PC-3 (cell line): ENCODE data around the gene ATG101. TPM values are rescaled to one million over a fixed set of nuclear protein-coding genes. Genes with fewer than 3 reads are reported as not detected.
A peak's percentile ranks its signal among the peaks of the same experiment; 100 is the strongest.

ENCODE experiments used
- ATAC-seq: fragments of 200-7000 bp; cut with Tn5 transposase; 2 replicates; pipeline ENCODE4 v1.9.1; 2020; ENCODE audit warnings: mild to moderate bottlenecking, moderate library complexity
- BruUV-seq: library from RNA; stranded (reverse); fragments of 400-500 nt; replicated peaks from 2 replicates; lab custom pipeline; 2021; lab: Mats Ljungman, UMichigan
- CTCF ChIA-PET: fragments of 300-600 bp; sonication (Branson Sonifier 250); formaldehyde crosslinking; loops from one replicate; lab custom pipeline; 2022; ENCODE audit warnings: antibody characterized with exemption; lab: Charles Lee
- POLR2A ChIA-PET: fragments of 300-600 bp; sonication (Branson Sonifier 250); formaldehyde crosslinking; loops from one replicate; lab custom pipeline; 2022; ENCODE audit warnings: antibody characterized with exemption; ENCODE audit not compliant: unreplicated experiment; lab: Charles Lee
- DNase-seq: peaks from one replicate; pipeline ENCODE4 v3.0.0-alpha.2; 2015
- H2AFZ ChIP-seq: fragments of 300-600 bp; sonication (generic); 2 replicates; pipeline ENCODE4 v1.6.0; 2016; ENCODE audit warnings: antibody characterized with exemption, low read length
- H3F3A ChIP-seq: fragments of 300-600 bp; sonication (generic); one replicate; pipeline ENCODE4 v1.6.0; 2017; ENCODE audit warnings: antibody characterized with exemption, low read length, control low read depth, mild to moderate bottlenecking; ENCODE audit not compliant: unreplicated experiment
- H3K27ac ChIP-seq: fragments of 300-600 bp; sonication (generic); 2 replicates; pipeline ENCODE4 v1.5.1; 2016; ENCODE audit warnings: mild to moderate bottlenecking, low read length
- H3K27me3 ChIP-seq: fragments of 300-600 bp; sonication (generic); 2 replicates; pipeline ENCODE4 v1.6.1; 2016; ENCODE audit warnings: low read length, mixed read lengths
- H3K36me3 ChIP-seq: fragments of 300-600 bp; sonication (generic); 2 replicates; pipeline ENCODE4 v1.6.1; 2016; ENCODE audit warnings: low read depth, mixed run types, low read length, mixed read lengths
- H3K4me1 ChIP-seq: fragments of 300-600 bp; sonication (generic); 2 replicates; pipeline ENCODE4 v1.5.1; 2016; ENCODE audit warnings: low read length; ENCODE audit not compliant: insufficient read depth
- H3K4me2 ChIP-seq: fragments of 300-600 bp; sonication (generic); 2 replicates; pipeline ENCODE4 v1.6.0; 2016; ENCODE audit warnings: low read length
- H3K4me3 ChIP-seq: fragments of 300-600 bp; sonication (generic); 2 replicates; pipeline ENCODE4 v1.5.1; 2016; ENCODE audit warnings: mild to moderate bottlenecking, low read length, mixed read lengths
- H3K79me2 ChIP-seq: fragments of 300-600 bp; sonication (generic); 2 replicates; pipeline ENCODE4 v1.6.1; 2017; ENCODE audit warnings: low read length, mixed read lengths
- H3K9ac ChIP-seq: fragments of 300-600 bp; sonication (generic); 2 replicates; pipeline ENCODE4 v1.6.0; 2016; ENCODE audit warnings: mild to moderate bottlenecking, low read length
- H3K9me2 ChIP-seq: fragments of 300-600 bp; sonication (generic); replicated peaks from 2 replicates; pipeline ENCODE4 v1.6.1; 2016; ENCODE audit warnings: mixed run types, low read length, mixed read lengths
- H3K9me3 ChIP-seq: fragments of 300-600 bp; sonication (generic); 2 replicates; pipeline ENCODE4 v1.6.1; 2016; ENCODE audit warnings: low read length, mixed read lengths
- H4K20me1 ChIP-seq: fragments of 300-600 bp; sonication (generic); 2 replicates; pipeline ENCODE4 v1.6.1; 2016; ENCODE audit warnings: low read length, mixed read lengths
- CTCF ChIP-seq: fragments of 300-600 bp; sonication (generic); conservative IDR thresholded peaks from 2 replicates; pipeline ENCODE4 v1.5.1; 2017; ENCODE audit warnings: antibody characterized with exemption, low read depth, mild to moderate bottlenecking, low read length
- EZH2 ChIP-seq: fragments of 300-600 bp; sonication (generic); IDR thresholded peaks from one replicate; pipeline ENCODE4 v1.6.1; 2017; ENCODE audit warnings: antibody characterized with exemption, mild to moderate bottlenecking, low read length; ENCODE audit not compliant: unreplicated experiment
- EZH2phosphoT487 ChIP-seq: fragments of 300-600 bp; sonication (generic); IDR thresholded peaks from 2 replicates; pipeline ENCODE4 v1.6.1; 2018; ENCODE audit warnings: mild to moderate bottlenecking, antibody characterized with exemption, low read length, borderline replicate concordance
- intact Hi-C: fragments of 100-400 bp; cut with micrococcal nuclease; formaldehyde crosslinking; loops from 2 replicates; pipeline ENCODE4 v1.9.0; 2023
- total RNA-seq: library from RNA; depleted of rRNA; stranded (reverse); fragments of >200 nt; gene quantifications from 2 replicates; pipeline ENCODE4 v1.2.3, GENCODE V29; 2014

The ATG101 gene
- total RNA-seq, 1 experiment from 2014 or later: 110 TPM

GRCh38 chr12:52063981-52064649 lies 5.7 kb upstream of the ATG101 start:
- H2AFZ ChIP-seq: no peak overlapping the region
- ATAC-seq (no peak), DNase-seq (peak; percentile 18)
- no peak overlapping the region for H3K4me3 ChIP-seq
- no peaks in the 10 kb centered on the region for H3K9me2 ChIP-seq
- 0 out of 2 replicates have a peak, but pooled peaks cover 2% of the 10 kb centered on the region for H3K4me1 ChIP-seq
- no peak overlapping the region for H3K9ac ChIP-seq
- ChIA-PET POLR2A (interaction anchor here (0.6 kb wide), 1 partner anchor 38 kb away, joined by 5 read pairs; no protein-coding TSS in a partner anchor), CTCF (interaction anchor here (0.6 kb wide), 1 partner anchor 87 kb away, joined by 6 read pairs; no protein-coding TSS in a partner anchor)
- no peaks in the 10 kb centered on the region for H4K20me1 ChIP-seq
- no peaks in the 10 kb centered on the region for H3F3A ChIP-seq
- H3K9me3 ChIP-seq: no peaks in the 10 kb centered on the region
- no peak overlapping the region for H3K27ac ChIP-seq
- TF ChIP-seq EZH2phosphoT487 (no peak), CTCF (no peak), EZH2 (no peak)
- no TSS peak for BruUV-seq
- no peak overlapping the region for H3K4me2 ChIP-seq
- no peaks in the 10 kb centered on the region for H3K27me3 ChIP-seq
- H3K36me3 ChIP-seq: no peaks in the 10 kb centered on the region; the same call in 1 of the 2 replicates
- H3K79me2 ChIP-seq: no peaks in the 10 kb centered on the region
- intact Hi-C loops: no loop called here

- Histone ChIP-seq H3K4me2 (no peak overlapping the region), H3K4me3 (no peak overlapping the region), H3K9ac (no peak overlapping the region), H4K20me1 (peaks cover 12% of the 10 kb centered on the region), H3K27ac (no peak overlapping the region), H3K36me3 (no peaks in the 10 kb centered on the region), H3K27me3 (no peaks in the 10 kb centered on the region), H3K9me3 (no peaks in the 10 kb centered on the region), H3K4me1 (peaks cover 10% of the 10 kb centered on the region), H3K79me2 (peaks cover 17% of the 10 kb centered on the region), H3K9me2 (no peaks in the 10 kb centered on the region), H3F3A (no peaks in the 10 kb centered on the region), H2AFZ (no peak overlapping the region)
- ChIA-PET CTCF (no interaction called here), POLR2A (no interaction called here)
- DNase-seq (no peak), ATAC-seq (no peak)
- no TSS peak for BruUV-seq
- intact Hi-C loops: no loop called here
- TF ChIP-seq EZH2 (no peak), EZH2phosphoT487 (no peak)
Measured at GRCh38 chr12:52066346-52067080, 3.3 kb upstream of the ATG101 start.

- ChIA-PET POLR2A (no interaction called here), CTCF (no interaction called here)
- Histone ChIP-seq H3K9ac (no peak overlapping the region), H3K4me1 (peaks cover 10% of the 10 kb centered on the region), H3K9me3 (no peaks in the 10 kb centered on the region), H3K4me3 (no peak overlapping the region), H2AFZ (no peak overlapping the region), H4K20me1 (peaks cover 16% of the 10 kb centered on the region), H3K27ac (no peak overlapping the region), H3K79me2 (peaks cover 22% of the 10 kb centered on the region), H3F3A (no peaks in the 10 kb centered on the region), H3K4me2 (no peak overlapping the region), H3K36me3 (peaks cover 1% of the 10 kb centered on the region; the same call in 1 of the 2 replicates), H3K9me2 (no peaks in the 10 kb centered on the region), H3K27me3 (no peaks in the 10 kb centered on the region)
- DNase-seq: no peak
- no TSS peak for BruUV-seq
- intact Hi-C loops: no loop called here
- no peak for ATAC-seq
- no peak for TF ChIP-seq EZH2
- TF ChIP-seq CTCF: no peak
- no peak for TF ChIP-seq EZH2phosphoT487
Measured at GRCh38 chr12:52067081-52067374, 2.8 kb upstream of the ATG101 start.
